ENCODE measurements around the gene BDP1.
"Not testable (repeated sequence)": the region's sequence is repeated elsewhere in the genome, so short reads cannot be mapped to it uniquely, and the experiment has no call there.

The BDP1 gene

GRCh38 chr5:71482132-71482531 lies 26.7 kb downstream of the BDP1 start:
- Histone ChIP-seq H3K27ac (ENCODE audit: low read length) (no peak overlapping the region), H3K9ac (ENCODE audit: low read depth, low read length) (no peak overlapping the region), H3K4me2 (ENCODE audit: insufficient read depth, low read length) (no peak overlapping the region), H3K79me2 (ENCODE audit: insufficient read depth, low read length) (peaks cover 2% of the 10 kb centered on the region; the same call in 1 of the 2 replicates), H3K27me3 (ENCODE audit: insufficient read depth, low read length, poor library complexity) (no peaks in the 10 kb centered on the region), H4K20me1 (ENCODE audit: insufficient read depth, low read length) (no peaks in the 10 kb centered on the region; the same call in 1 of the 2 replicates), H2AFZ (ENCODE audit: low read depth, low read length) (no peak overlapping the region), H3K4me1 (ENCODE audit: insufficient read depth, low read length) (no peaks in the 10 kb centered on the region), H3K4me3 (ENCODE audit: low read depth in 1 of 2, low read length in 2 of 2) (no peak overlapping the region), H3K36me3 (ENCODE audit: insufficient read depth, low read length) (peaks cover 64% of the 10 kb centered on the region), H3K9me3 (ENCODE audit: insufficient read depth, low read length, severe bottlenecking) (no peaks in the 10 kb centered on the region)
- DNase-seq (no peak), ATAC-seq (ENCODE audit: insufficient read depth, low read depth) (no peak)
- TF ChIP-seq EZH2 (IDR thresholded peaks at IDR 0.05; ENCODE audit: borderline replicate concordance, low read depth, low read length, severe bottlenecking) (no peak), CTCF (IDR thresholded peaks at IDR 0.05; ENCODE audit: borderline replicate concordance, extremely low read depth, low read length, poor library complexity, severe bottlenecking) (no peak)

DNA sequence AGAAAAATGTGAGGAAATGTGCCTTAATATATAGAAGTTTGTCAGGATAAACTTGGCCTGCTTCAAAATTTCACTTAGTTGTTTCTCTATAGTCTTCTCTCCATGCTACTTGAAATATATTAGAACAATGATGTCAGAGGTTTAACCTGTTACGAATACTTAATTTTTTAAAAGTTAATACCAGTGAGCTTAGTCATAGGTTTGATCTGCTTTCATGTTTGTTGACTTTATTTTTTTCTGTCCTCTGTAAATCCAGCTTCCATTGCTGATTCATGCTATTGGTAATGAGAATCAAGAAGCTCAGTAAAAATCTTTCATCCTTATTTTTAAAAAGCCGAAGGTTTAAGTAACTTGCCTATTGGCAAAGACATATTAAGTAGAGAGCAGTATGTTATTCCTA lies 27.9 kb downstream of the BDP1 start:
- Histone ChIP-seq H4K20me1 (ENCODE audit: insufficient read depth, low read length) (no peaks in the 10 kb centered on the region; the same call in 1 of the 2 replicates), H3K4me1 (ENCODE audit: insufficient read depth, low read length) (no peaks in the 10 kb centered on the region), H2AFZ (ENCODE audit: low read depth, low read length) (no peak overlapping the region), H3K9me3 (ENCODE audit: insufficient read depth, low read length, severe bottlenecking) (no peaks in the 10 kb centered on the region), H3K36me3 (ENCODE audit: insufficient read depth, low read length) (peaks cover 72% of the 10 kb centered on the region), H3K4me3 (ENCODE audit: low read depth in 1 of 2, low read length in 2 of 2) (no peak overlapping the region), H3K4me2 (ENCODE audit: insufficient read depth, low read length) (no peak overlapping the region), H3K27ac (ENCODE audit: low read length) (no peak overlapping the region), H3K9ac (ENCODE audit: low read depth, low read length) (no peak overlapping the region), H3K27me3 (ENCODE audit: insufficient read depth, low read length, poor library complexity) (no peaks in the 10 kb centered on the region), H3K79me2 (ENCODE audit: insufficient read depth, low read length) (peaks cover 2% of the 10 kb centered on the region; the same call in 1 of the 2 replicates)
- DNase-seq (no peak), ATAC-seq (ENCODE audit: insufficient read depth, low read depth) (no peak)
- TF ChIP-seq EZH2 (IDR thresholded peaks at IDR 0.05; ENCODE audit: borderline replicate concordance, low read depth, low read length, severe bottlenecking) (no peak), CTCF (IDR thresholded peaks at IDR 0.05; ENCODE audit: borderline replicate concordance, extremely low read depth, low read length, poor library complexity, severe bottlenecking) (no peak)

DNA sequence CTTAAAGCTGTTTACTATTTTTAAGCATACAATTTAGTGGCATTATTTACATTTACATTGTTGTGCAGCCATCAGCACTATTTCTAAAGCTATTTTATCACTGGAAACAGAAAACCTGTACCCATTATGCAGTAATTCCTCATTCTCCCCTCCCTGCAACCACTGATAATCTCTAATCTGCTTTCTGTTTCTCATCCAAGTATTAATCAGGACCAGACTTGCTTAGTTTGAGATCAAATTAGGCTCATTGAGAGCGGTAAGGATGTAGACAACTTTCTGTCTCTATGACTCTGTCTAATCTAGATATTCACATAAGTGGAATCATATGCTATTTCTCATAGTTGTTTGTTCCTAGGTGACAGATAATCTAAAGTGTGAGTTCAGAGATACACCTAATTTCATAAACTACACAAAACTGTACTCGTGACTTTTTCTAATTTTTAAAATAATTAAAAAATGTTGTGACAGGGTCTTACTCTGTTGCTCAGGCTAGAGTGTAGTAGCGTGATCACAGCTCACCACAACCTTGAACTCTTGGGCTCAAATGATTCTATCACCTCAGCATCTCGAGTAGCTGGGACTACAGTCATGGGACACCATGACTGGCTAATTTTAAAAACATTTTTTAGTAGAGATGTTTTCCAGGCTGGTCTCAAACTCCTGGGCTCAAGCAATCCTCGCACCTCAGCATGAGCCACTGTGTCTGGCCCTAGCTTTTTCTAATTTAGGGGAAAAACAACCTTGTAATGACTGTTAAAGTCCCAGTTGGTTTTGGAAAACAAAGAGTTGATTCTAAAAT lies 37.6 kb downstream of the BDP1 start:
- Histone ChIP-seq H2AFZ (ENCODE audit: low read depth, low read length) (no peak overlapping the region), H4K20me1 (ENCODE audit: insufficient read depth, low read length) (no peaks in the 10 kb centered on the region), H3K27ac (ENCODE audit: low read length) (no peak overlapping the region), H3K27me3 (ENCODE audit: insufficient read depth, low read length, poor library complexity) (no peaks in the 10 kb centered on the region), H3K79me2 (ENCODE audit: insufficient read depth, low read length) (0 out of 2 replicates have a peak, but pooled peaks cover 6% of the 10 kb centered on the region), H3K9ac (ENCODE audit: low read depth, low read length) (no peak overlapping the region), H3K4me1 (ENCODE audit: insufficient read depth, low read length) (no peaks in the 10 kb centered on the region), H3K9me3 (ENCODE audit: insufficient read depth, low read length, severe bottlenecking) (no peaks in the 10 kb centered on the region), H3K4me3 (ENCODE audit: low read depth in 1 of 2, low read length in 2 of 2) (no peak overlapping the region), H3K36me3 (ENCODE audit: insufficient read depth, low read length) (peaks cover 92% of the 10 kb centered on the region), H3K4me2 (ENCODE audit: insufficient read depth, low read length) (no peak overlapping the region)
- TF ChIP-seq CTCF (IDR thresholded peaks at IDR 0.05; ENCODE audit: borderline replicate concordance, extremely low read depth, low read length, poor library complexity, severe bottlenecking) (no peak), EZH2 (IDR thresholded peaks at IDR 0.05; ENCODE audit: borderline replicate concordance, low read depth, low read length, severe bottlenecking) (no peak)
- DNase-seq (no peak), ATAC-seq (ENCODE audit: insufficient read depth, low read depth) (no peak)

DNA sequence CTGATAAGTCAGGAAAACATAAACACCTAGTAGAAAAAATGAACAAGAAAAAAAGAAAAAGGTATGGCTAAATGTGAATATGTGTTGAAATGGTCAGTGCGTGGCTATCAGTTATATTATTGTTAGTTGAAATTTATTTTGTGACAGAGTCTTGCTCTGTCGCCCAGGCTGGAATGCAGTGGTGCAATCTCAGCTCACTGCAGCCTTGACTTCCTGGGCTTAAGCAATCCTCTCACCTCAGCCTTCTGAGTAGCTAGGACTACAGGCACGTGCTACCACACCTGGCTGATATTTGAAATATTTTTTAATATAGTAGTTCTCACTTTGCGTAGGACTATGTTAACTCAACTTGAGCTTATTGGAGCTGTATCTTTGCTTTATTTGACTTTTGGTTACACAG lies 38.8 kb downstream of the BDP1 start:
- not testable (repeated sequence) for H3K4me3 ChIP-seq (ENCODE audit: low read depth in 1 of 2, low read length in 2 of 2); H4K20me1 ChIP-seq (ENCODE audit: insufficient read depth, low read length); H3K27ac ChIP-seq (ENCODE audit: low read length); H2AFZ ChIP-seq (ENCODE audit: low read depth, low read length); H3K4me2 ChIP-seq (ENCODE audit: insufficient read depth, low read length); DNase-seq; H3K27me3 ChIP-seq (ENCODE audit: insufficient read depth, low read length, poor library complexity); H3K9me3 ChIP-seq (ENCODE audit: insufficient read depth, low read length, severe bottlenecking); H3K4me1 ChIP-seq (ENCODE audit: insufficient read depth, low read length); H3K9ac ChIP-seq (ENCODE audit: low read depth, low read length); ATAC-seq (ENCODE audit: insufficient read depth, low read depth); H3K79me2 ChIP-seq (ENCODE audit: insufficient read depth, low read length)
- H3K36me3 ChIP-seq (ENCODE audit: insufficient read depth, low read length), result peaks cover 89% of the 10 kb centered on the region

GRCh38 chr5:71498756-71499155 lies 43.3 kb downstream of the BDP1 start:
- H2AFZ ChIP-seq (ENCODE audit: low read depth, low read length); DNase-seq; H3K4me3 ChIP-seq (ENCODE audit: low read depth in 1 of 2, low read length in 2 of 2); H3K27ac ChIP-seq (ENCODE audit: low read length); H3K79me2 ChIP-seq (ENCODE audit: insufficient read depth, low read length); H3K27me3 ChIP-seq (ENCODE audit: insufficient read depth, low read length, poor library complexity); H3K9ac ChIP-seq (ENCODE audit: low read depth, low read length); H3K4me2 ChIP-seq (ENCODE audit: insufficient read depth, low read length); H4K20me1 ChIP-seq (ENCODE audit: insufficient read depth, low read length); H3K9me3 ChIP-seq (ENCODE audit: insufficient read depth, low read length, severe bottlenecking); H3K4me1 ChIP-seq (ENCODE audit: insufficient read depth, low read length); ATAC-seq (ENCODE audit: insufficient read depth, low read depth): not testable (repeated sequence)
- H3K36me3 ChIP-seq (ENCODE audit: insufficient read depth, low read length), result peaks cover 82% of the 10 kb centered on the region
